Central memory CD8-positive, alpha-beta T cell (primary cell): ENCODE measurements around the gene IFT172.

Experiments
- ATAC-seq: fragments of 150-1000 bp; cut with Tn5 transposase; replicated peaks from 2 replicates; pipeline ENCODE4 v1.10.0; 2022; ENCODE audit warnings: mild to moderate bottlenecking, moderate FRiP score, moderate number of reproducible peaks; ENCODE audit not compliant: poor library complexity, severe bottlenecking; ENCODE audit errors: extremely low read depth
- DNase-seq, 2 donors: peaks; one replicate each; pipeline ENCODE4 v3.0.0; 2021; ENCODE audit warnings: low spot score in 2 of 2
- H3K27ac Mint-ChIP-seq: one replicate; pipeline ENCODE4 v1.8.0; 2022; ENCODE audit warnings: low read depth, mild to moderate bottlenecking, moderate library complexity, mixed read lengths
- H3K27me3 Mint-ChIP-seq: one replicate; pipeline ENCODE4 v1.8.0; 2022; ENCODE audit warnings: mixed read lengths
- H3K36me3 Mint-ChIP-seq: one replicate; pipeline ENCODE4 v1.8.0; 2022; ENCODE audit warnings: mild to moderate bottlenecking, moderate library complexity, mixed read lengths; ENCODE audit not compliant: insufficient read depth
- H3K4me1 Mint-ChIP-seq: one replicate; pipeline ENCODE4 v1.8.0; 2022; ENCODE audit warnings: mixed read lengths
- H3K4me3 Mint-ChIP-seq: one replicate; pipeline ENCODE4 v1.8.0; 2022; ENCODE audit warnings: mild to moderate bottlenecking, moderate library complexity, mixed read lengths
- H3K9me3 Mint-ChIP-seq: one replicate; pipeline ENCODE4 v1.8.0; 2022; ENCODE audit warnings: mixed read lengths

IFT172 gene

GRCh38 chr2:27408601-27409320, 80.8 kb downstream of the IFT172 start:
- no peaks in the 10 kb centered on the region for H3K9me3 Mint-ChIP-seq
- H3K36me3 Mint-ChIP-seq, result peaks cover 16% of the 10 kb centered on the region
- ATAC-seq, result no peak
- peak overlapping the region; percentile 86 for H3K4me3 Mint-ChIP-seq
- H3K4me1 Mint-ChIP-seq, result peaks cover 35% of the 10 kb centered on the region
- no peak for DNase-seq
- peak overlapping the region; percentile 75 for H3K27ac Mint-ChIP-seq
- peaks cover 16% of the 10 kb centered on the region for H3K27me3 Mint-ChIP-seq

GRCh38 chr2:27407798-27408491, 81.6 kb downstream of the IFT172 start:
- ATAC-seq (no peak), DNase-seq (no peak)
- H3K9me3 Mint-ChIP-seq, result no peaks in the 10 kb centered on the region
- H3K36me3 Mint-ChIP-seq, result peaks cover 16% of the 10 kb centered on the region
- H3K4me1 Mint-ChIP-seq, result peaks cover 35% of the 10 kb centered on the region
- H3K27ac Mint-ChIP-seq, result peak overlapping the region; percentile 52
- H3K4me3 Mint-ChIP-seq, result peak overlapping the region; percentile 86
- H3K27me3 Mint-ChIP-seq, result peaks cover 12% of the 10 kb centered on the region

GRCh38 chr2:27400348-27401135, 89.0 kb downstream of the IFT172 start:
- ATAC-seq (no peak), DNase-seq (no peak)
- peaks cover 12% of the 10 kb centered on the region for H3K36me3 Mint-ChIP-seq
- peaks cover 38% of the 10 kb centered on the region for H3K4me1 Mint-ChIP-seq
- peak overlapping the region; percentile 78 for H3K27ac Mint-ChIP-seq
- H3K27me3 Mint-ChIP-seq, result no peaks in the 10 kb centered on the region
- no peaks in the 10 kb centered on the region for H3K9me3 Mint-ChIP-seq
- no peak overlapping the region for H3K4me3 Mint-ChIP-seq

GRCh38 chr2:27398962-27399361, 90.6 kb downstream of the IFT172 start:
- DNase-seq (no peak), ATAC-seq (no peak)
- H3K36me3 Mint-ChIP-seq, result peaks cover 7% of the 10 kb centered on the region
- H3K9me3 Mint-ChIP-seq, result no peaks in the 10 kb centered on the region
- H3K4me3 Mint-ChIP-seq, result no peak overlapping the region
- no peaks in the 10 kb centered on the region for H3K27me3 Mint-ChIP-seq
- peaks cover 38% of the 10 kb centered on the region for H3K4me1 Mint-ChIP-seq
- peak overlapping the region; percentile 77 for H3K27ac Mint-ChIP-seq
